Osteocyte (in vitro differentiated cells): ENCODE measurements around the gene HBA1. TPM values are rescaled to one million over a fixed set of nuclear protein-coding genes. Genes with fewer than 3 reads are reported as not detected.

Experiments used
- DNase-seq: peaks from one replicate; pipeline ENCODE4 v3.0.0; 2021; ENCODE audit warnings: mixed read lengths; ENCODE audit not compliant: unreplicated experiment; ENCODE audit errors: extremely low spot score
- H3K27ac Mint-ChIP-seq: one replicate; pipeline ENCODE4 v1.8.0; 2021; ENCODE audit warnings: mild to moderate bottlenecking, mixed read lengths; ENCODE audit not compliant: unreplicated experiment
- H3K27me3 Mint-ChIP-seq: one replicate; pipeline ENCODE4 v1.8.0; 2021; ENCODE audit warnings: mixed read lengths; ENCODE audit not compliant: unreplicated experiment
- H3K36me3 Mint-ChIP-seq: one replicate; pipeline ENCODE4 v1.8.0; 2021; ENCODE audit warnings: mixed read lengths; ENCODE audit not compliant: unreplicated experiment
- H3K4me1 Mint-ChIP-seq: one replicate; pipeline ENCODE4 v1.8.0; 2021; ENCODE audit warnings: mixed read lengths; ENCODE audit not compliant: unreplicated experiment
- H3K4me3 Mint-ChIP-seq: one replicate; pipeline ENCODE4 v1.8.0; 2021; ENCODE audit warnings: mild to moderate bottlenecking, moderate library complexity, mixed read lengths; ENCODE audit not compliant: unreplicated experiment
- H3K9me3 Mint-ChIP-seq: one replicate; pipeline ENCODE4 v1.8.0; 2021; ENCODE audit warnings: mixed read lengths; ENCODE audit not compliant: unreplicated experiment
- total RNA-seq: library from RNA; stranded (reverse); gene quantifications from 2 replicates; pipeline ENCODE4 v1.2.1, GENCODE V29; 2021
- TF ChIP-seq, protein P1 (sequence below): fragments of 200-600 bp; sonication (generic); IDR thresholded peaks from 2 replicates; pipeline ENCODE4 v1.5.0; 2021; ENCODE audit warnings: antibody characterized with exemption, mild to moderate bottlenecking, moderate library complexity

Gene HBA1
- total RNA-seq, 1 donor from 2014 or later: not detected

DNA sequence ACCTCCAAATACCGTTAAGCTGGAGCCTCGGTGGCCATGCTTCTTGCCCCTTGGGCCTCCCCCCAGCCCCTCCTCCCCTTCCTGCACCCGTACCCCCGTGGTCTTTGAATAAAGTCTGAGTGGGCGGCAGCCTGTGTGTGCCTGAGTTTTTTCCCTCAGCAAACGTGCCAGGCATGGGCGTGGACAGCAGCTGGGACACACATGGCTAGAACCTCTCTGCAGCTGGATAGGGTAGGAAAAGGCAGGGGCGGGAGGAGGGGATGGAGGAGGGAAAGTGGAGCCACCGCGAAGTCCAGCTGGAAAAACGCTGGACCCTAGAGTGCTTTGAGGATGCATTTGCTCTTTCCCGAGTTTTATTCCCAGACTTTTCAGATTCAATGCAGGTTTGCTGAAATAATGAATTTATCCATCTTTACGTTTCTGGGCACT is 928 bp downstream of the HBA1 start:
- H3K27ac Mint-ChIP-seq: no peak overlapping the region
- TF ChIP-seq, protein P1, sequence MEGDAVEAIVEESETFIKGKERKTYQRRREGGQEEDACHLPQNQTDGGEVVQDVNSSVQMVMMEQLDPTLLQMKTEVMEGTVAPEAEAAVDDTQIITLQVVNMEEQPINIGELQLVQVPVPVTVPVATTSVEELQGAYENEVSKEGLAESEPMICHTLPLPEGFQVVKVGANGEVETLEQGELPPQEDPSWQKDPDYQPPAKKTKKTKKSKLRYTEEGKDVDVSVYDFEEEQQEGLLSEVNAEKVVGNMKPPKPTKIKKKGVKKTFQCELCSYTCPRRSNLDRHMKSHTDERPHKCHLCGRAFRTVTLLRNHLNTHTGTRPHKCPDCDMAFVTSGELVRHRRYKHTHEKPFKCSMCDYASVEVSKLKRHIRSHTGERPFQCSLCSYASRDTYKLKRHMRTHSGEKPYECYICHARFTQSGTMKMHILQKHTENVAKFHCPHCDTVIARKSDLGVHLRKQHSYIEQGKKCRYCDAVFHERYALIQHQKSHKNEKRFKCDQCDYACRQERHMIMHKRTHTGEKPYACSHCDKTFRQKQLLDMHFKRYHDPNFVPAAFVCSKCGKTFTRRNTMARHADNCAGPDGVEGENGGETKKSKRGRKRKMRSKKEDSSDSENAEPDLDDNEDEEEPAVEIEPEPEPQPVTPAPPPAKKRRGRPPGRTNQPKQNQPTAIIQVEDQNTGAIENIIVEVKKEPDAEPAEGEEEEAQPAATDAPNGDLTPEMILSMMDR: no peak
- peaks cover 41% of the 10 kb centered on the region for H3K27me3 Mint-ChIP-seq

DNA sequence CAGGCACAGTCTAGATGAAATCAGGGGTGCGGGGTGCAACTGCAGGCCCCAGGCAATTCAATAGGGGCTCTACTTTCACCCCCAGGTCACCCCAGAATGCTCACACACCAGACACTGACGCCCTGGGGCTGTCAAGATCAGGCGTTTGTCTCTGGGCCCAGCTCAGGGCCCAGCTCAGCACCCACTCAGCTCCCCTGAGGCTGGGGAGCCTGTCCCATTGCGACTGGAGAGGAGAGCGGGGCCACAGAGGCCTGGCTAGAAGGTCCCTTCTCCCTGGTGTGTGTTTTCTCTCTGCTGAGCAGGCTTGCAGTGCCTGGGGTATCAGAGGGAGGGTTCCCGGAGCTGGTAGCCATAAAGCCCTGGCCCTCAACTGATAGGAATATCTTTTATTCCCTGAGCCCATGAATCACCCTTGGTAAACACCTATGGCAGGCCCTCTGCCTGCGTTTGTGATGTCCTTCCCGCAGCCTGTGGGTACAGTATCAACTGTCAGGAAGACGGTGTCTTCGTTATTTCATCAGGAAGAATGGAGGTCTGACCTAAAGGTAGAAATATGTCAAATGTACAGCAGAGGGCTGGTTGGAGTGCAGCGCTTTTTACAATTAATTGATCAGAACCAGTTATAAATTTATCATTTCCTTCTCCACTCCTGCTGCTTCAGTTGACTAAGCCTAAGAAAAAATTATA is 1.6 kb downstream of the HBA1 start:
- Mint-ChIP-seq H3K9me3 (no peaks in the 10 kb centered on the region), H3K36me3 (no peaks in the 10 kb centered on the region), H3K4me1 (peaks cover 12% of the 10 kb centered on the region), H3K27me3 (peaks cover 41% of the 10 kb centered on the region), H3K4me3 (no peak overlapping the region), H3K27ac (no peak overlapping the region)
- DNase-seq: no peak
- TF ChIP-seq, protein P1: no peak

More for the DNA sequence above, 928 bp downstream of the HBA1 start:
- DNase-seq: no peak
- Mint-ChIP-seq H3K36me3 (no peaks in the 10 kb centered on the region), H3K9me3 (no peaks in the 10 kb centered on the region), H3K4me3 (peak overlapping the region; percentile 14), H3K4me1 (peaks cover 12% of the 10 kb centered on the region)

DNA sequence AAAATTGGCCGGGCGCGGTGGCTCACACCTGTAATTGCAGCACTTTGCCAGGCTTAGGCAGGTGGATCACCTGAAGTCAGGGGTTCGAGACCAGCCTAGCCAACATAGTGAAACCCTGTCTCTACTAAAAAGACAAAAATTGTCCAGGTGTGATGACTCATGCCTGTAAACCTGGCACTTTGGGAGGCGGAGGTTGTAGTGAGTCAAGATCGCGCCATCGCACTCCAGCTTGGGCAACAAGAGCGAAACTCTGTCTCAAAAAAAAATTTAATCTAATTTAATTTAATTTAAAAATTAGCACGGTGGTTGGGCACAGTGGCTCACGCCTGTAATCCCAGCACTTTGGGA is 2.2 kb downstream of the HBA1 start:
- Mint-ChIP-seq H3K4me1 (peaks cover 12% of the 10 kb centered on the region), H3K27me3 (peaks cover 37% of the 10 kb centered on the region), H3K4me3 (no peak overlapping the region), H3K36me3 (no peaks in the 10 kb centered on the region), H3K9me3 (no peaks in the 10 kb centered on the region), H3K27ac (no peak overlapping the region)
- no peak for DNase-seq
- TF ChIP-seq, protein P1: no peak

DNA sequence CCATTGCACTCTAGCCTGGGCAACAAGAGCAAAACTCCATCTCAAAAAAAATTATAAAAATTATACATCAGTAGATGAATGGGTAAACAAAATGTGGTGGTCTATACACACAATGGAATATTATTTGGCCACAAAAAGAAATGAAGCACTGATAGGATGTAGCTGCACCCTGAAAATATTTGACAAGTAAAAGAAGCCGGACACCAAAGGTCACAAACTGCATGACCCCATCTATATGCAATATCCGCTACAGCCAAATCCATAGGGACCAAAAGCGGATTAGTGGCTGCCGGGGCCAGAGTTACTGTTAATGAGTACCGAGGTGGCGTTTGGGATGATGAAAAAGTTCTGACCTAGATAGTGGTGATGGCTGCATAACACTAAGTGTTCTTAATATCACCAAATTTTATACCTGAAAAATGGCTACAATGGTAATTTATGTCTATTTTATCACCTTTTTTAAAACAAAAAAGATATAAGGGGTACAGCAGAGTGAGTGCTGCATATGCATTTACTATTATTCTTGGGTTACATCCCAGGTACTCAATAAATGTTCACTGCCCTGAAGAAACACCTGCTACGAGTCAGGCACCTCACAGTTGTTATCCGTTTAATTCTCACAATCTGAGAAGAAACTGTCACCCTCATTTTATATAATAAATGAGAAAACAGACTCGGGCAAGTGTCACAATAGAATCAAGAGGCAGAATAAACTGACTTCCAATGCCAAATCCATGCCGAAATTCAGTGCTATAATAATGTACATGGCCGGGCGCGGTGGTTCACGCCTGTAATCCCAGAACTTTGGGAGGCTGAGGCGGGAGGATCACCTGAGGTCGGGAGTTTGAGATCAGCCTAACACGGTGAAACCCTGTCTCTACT is 3.0 kb downstream of the HBA1 start:
- no peak for DNase-seq
- Mint-ChIP-seq H3K27me3 (peaks cover 35% of the 10 kb centered on the region), H3K9me3 (no peaks in the 10 kb centered on the region), H3K27ac (no peak overlapping the region), H3K4me1 (peaks cover 10% of the 10 kb centered on the region), H3K4me3 (peak overlapping the region; percentile 51), H3K36me3 (no peaks in the 10 kb centered on the region)
- TF ChIP-seq, protein P1: no peak

DNA sequence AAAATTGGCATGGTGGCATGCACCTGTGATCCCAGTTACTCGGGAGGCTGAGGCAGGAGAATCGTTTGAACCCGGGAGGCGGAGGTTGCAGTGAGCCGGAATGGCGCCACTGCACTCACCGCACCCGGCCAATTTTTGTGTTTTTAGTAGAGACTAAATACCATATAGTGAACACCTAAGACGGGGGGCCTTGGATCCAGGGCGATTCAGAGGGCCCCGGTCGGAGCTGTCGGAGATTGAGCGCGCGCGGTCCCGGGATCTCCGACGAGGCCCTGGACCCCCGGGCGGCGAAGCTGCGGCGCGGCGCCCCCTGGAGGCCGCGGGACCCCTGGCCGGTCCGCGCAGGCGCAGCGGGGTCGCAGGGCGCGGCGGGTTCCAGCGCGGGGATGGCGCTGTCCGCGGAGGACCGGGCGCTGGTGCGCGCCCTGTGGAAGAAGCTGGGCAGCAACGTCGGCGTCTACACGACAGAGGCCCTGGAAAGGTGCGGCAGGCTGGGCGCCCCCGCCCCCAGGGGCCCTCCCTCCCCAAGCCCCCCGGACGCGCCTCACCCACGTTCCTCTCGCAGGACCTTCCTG is 3.7 kb downstream of the HBA1 start, which contains the start of gene HBQ1:
TSS of gene HBQ1 (plus strand) at position 359 of the 575 bp plus-strand sequence. CDS start at position 387, 28 bp downstream.
- H3K4me3 Mint-ChIP-seq: peak within 1 kb of the TSS; percentile 51
- no peak for DNase-seq

More for the DNA sequence above, 3.7 kb downstream of the HBA1 start, which contains the start of gene HBQ1:
- Mint-ChIP-seq H3K4me1 (peaks cover 8% of the 10 kb centered on the region), H3K27ac (no peak within 1 kb of the TSS), H3K36me3 (peaks cover 2% of the 10 kb centered on the region), H3K27me3 (peaks cover 28% of the 10 kb centered on the region), H3K9me3 (no peaks in the 10 kb centered on the region)
- TF ChIP-seq, protein P1: peak; percentile 68
